HG03159 (cell line): ENCODE measurements around the gene CTRB1.
"Not testable (repeated sequence)": the region's sequence is repeated elsewhere in the genome, so short reads cannot be mapped to it uniquely, and the experiment has no call there.

Experiments used
- ATAC-seq: cut with Tn5 transposase; IDR thresholded peaks from one replicate; pipeline ENCODE4 v1.9.1; 2021; ENCODE audit warnings: mild to moderate bottlenecking, moderate library complexity; ENCODE audit not compliant: unreplicated experiment

Gene CTRB1

DNA sequence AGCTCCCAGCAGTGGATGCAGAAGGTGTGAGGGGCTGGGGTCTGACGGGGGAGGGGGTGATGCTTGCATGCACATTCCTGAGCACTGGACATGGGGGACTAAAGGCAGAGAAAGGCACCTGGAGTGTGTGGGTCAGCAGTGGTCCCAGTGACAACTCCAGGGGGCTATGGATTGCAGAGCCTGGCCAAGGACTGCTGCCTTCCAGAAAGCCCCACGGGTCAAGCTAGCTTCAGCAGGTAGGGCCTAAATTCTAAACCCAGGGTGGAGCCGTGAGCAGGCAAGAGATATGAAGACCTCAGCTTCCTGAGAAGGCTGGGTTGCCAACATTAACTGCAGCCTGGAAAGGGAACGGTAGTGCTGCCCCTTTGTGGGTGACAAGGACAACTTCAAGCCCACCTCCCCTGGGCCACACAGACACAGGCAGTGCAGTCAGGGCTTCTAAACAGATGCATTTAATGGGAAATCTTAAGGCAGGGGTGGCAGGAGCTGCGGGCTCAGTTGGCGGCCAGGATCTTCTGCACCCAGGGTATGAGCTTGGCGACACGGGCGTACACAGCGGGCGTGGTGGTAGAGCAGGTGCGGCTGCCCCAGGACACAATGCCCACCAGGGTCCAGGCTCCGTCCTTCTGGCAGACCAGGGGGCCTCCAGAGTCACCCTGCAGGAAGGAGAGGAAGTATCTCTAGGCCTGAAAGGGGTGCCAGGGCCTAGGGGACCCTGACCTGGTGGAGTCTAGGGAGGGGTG lies 14.9 kb upstream of the CTRB1 start:
- ATAC-seq: no peak

DNA sequence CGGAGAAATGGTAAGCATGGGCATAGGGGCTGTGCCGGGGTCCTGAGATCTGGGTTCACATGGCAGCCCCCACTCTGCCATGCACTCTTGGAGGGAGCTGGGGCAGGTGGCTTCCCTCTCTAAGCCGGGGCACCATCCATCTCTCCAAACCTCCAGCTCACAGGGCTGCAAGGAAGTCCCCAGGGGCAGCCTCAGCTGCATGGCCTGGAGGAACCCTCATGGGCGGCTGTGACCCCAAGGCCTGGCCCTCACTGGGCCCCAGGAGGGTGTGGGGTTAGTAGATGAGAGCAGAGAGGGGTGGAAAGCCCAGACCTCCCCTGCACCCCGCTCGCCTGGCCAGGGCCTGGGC lies 14.4 kb upstream of the CTRB1 start:
- ATAC-seq: no peak

DNA sequence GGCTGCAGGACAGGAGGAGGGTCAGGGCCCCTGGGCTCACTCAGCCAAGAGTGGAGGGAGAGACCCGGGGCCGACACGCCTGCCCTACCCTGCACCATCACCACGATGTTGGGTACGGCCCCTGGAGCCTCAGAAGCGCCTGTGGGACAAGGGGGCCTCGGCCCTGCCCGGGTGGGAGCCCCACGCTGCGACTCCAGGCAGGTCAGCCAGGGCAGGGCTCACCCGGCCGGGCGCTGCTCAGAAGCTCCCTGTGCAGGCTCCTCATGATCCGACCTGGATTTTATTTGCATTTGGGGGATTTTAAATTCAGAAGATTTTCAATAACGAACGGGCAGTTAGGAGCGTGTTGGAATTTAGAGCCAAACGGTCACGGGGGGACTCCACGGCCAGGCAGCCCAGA lies 13.9 kb upstream of the CTRB1 start:
- ATAC-seq: not testable (repeated sequence)

DNA sequence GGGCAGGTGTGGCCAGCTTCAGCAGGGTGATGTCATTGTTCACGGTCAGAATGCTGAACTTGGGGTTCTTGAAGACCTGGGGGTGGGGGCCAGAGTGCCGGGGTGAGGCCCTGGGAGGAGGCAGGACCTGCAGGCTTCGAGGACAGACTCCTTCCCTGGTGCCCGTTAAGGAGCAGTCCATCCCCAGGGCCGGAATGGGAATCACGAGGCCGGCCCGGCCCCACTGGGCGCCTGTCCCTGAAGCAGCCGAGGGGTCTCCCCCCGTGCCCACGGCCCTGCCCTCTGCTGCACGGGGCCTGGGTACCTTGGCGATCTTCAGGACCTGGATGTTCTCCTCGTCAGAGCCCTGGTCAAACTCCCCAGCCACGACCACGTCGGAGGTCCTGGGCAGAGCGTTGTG lies 13.3 kb upstream of the CTRB1 start:
- not testable (repeated sequence) for ATAC-seq

DNA sequence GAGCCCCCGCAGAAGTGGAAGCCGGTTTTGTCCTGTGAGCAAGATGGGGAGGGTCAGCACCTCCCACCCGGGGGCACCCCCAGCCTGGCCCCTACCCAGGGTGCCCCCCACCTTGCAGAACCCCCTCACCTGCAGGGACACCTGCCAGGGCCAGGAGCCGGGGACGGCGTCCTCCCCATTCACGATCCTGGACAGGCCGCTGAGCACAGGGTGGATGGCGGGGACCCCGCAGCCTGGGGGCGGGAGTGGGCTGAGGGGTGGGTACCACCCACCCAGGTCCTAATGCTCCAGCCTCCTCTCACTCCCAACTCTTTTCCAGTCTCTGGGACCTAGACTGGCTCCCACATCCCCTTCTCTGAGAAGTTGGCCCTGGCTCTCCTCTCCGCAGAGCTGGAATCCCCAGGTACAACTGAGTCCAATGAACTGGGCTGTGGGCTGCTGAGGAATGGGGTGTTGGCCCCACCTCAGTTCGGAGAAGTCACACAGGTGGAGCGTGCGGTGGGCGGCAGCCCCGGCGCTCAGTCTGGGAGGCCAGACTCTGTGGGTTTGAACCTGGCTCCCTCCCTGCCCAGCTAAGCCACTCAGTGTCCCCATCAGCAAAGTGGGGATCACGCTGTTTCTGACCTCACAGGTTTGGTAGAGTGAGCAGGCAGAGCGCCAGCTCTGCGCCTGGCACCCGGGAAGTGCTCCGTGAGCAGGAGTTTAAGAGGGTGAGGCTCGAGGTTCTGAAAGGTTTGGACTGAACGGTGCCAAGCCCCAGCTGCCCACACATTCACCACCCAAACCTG lies 12.6 kb upstream of the CTRB1 start:
- ATAC-seq: not testable (repeated sequence)

DNA sequence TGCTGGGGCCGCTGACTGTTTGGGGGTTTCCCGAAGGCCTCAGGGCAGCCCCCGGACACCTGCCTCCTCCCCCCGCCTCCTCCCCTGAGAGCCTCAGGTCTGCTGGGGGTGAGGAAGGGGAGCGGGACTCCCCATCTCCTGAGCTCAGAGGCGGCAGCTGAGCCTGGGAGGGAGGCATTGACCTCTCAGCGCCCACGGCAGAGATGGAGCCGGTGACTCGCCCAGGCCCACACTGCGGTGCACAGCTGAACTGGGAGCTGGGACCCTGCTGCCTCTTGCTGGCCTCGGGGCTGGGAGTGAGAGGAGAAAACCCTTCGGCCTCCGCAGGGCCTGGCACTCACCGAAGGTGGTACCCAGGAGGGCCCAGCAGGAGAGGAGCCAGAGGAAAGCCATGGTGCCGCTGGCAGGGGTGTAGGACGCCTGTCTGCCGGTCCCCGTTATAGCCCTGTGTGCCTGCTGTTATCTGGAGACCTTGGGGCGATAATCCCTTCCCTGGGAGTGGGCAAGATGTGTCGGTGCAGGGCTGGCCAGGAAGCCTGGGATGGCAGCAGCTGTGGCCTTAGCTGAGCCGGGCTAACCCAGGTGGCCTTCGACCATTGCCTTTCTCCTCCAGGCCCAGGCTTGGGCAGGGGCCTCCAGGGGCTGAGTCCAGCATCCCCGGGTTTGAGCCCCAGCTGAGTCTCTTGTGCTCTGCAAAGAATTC lies 11.9 kb upstream of the CTRB1 start, which contains the start of gene CTRB2:
Gene CTRB2, minus strand, starts transcription at position 413 of the 703 bp plus-strand sequence. Its CDS starts 20 bp downstream, at position 393.
- no peak for ATAC-seq

DNA sequence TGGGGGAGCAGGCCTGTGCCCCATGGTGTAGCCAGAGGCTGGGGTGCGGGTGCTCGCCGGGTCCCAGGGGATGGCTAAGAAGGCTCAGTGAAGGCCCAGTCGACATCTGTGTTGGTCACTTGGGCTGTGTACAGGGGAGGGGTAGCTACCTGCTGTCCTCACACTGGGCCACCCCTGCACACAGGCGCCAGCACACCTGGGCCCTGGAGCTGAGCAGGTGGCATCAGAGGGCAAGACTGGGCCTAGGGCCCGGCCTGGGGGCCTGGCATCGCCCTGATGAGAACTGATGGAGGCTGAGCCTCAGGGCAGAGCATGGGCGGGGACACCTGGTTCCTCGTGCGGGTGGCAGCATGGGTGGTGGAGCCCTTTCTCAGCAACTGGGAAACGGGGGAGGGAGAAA lies 11.0 kb upstream of the CTRB1 start:
- no peak for ATAC-seq

DNA sequence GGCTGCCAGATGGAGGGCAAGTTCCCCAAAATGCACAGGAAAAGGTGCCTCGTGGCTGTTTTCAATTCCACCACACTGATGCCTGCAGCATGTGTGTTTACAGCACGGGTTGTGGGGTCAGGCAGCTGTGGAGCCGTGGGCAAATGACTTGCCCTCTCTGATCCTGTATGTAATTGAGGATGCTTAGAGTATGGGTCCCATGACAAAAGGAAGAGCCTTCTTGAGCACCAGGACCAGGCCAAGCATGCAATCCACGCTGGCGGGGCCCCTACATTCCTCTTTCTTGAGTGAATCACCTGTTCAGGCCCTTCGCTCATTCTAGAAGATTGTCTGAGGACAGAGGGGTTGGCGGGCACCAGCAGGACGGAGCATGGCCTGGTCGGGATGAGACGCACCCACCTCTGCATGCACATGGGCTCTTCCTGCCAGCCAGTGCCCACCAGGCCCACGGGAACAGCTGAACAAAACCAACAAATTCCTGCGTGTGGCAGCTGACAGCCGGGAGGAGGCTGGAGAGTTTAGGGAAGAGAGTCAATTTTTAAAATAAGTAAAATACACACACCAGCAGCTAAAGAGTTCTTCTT lies 10.5 kb upstream of the CTRB1 start:
- no peak for ATAC-seq

DNA sequence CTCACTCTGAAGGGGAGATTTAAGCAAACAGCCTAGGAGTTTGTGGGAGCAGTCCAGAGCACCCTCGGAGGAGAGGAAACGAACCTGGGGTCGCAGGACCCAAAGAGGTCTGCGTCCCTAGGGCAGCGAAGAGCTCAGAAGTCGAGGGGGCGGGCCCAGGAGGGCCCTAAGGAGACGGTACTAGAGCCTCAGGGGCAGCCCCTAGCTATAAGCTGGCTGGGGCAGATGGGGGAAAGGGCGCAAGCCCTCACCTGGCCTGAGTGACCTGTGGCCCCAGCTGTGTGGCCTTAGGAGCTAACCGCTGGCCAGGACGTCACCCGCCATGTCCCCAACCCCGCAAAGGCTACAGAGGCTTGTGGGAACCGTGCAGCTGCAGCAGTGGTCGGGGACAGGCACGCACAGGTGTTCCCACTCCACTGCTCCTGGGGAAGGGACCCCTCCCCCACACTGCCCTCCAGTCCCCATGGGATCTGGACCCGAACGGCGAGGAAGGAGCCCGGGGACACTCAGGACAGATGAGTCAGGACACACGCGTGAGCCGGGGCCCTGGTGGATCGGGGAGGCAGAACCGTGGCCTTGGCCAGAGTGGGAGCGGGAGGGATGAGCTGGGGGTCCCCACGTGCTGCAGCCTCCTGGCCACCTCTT lies 9.8 kb upstream of the CTRB1 start:
- ATAC-seq: no peak

DNA sequence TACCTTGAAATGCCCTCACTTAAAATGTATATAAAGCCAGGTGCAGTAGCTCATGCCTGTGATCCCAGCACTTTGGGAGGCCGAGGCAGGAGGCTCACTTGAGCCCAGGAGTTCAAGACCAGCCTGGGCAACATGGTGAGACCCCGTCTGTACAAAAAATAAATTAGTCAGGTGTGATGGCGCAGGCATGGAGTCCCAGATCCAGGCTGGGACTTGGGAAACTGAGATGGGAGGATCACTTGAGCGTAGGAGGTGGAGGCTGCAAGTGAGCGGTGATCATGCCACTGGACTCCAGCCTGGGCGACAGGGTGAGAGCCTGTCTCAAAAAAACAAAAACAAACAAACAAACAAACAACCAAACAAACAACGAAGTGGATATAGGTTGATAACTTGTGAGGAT lies 9.3 kb upstream of the CTRB1 start:
- not testable (repeated sequence) for ATAC-seq

DNA sequence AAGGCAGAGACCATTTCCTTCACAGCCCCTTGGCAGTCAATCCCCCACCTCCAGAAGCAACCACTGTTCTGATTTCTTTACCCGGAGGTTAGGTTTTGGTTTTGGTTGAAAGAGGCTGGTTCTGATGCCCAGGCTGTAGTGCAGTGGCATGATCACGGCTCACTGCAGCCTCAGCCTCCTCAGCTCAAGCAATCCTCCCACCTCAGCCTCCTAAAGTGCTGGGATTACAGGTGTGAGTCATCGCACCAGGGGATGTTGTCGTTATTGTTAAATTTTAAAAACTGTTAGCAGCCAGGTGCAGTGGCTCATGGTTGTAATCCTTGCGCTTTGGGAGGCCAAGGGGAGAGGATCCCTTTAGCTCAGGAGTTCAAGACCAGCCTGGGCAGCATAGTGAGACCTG lies 8.8 kb upstream of the CTRB1 start:
- ATAC-seq: no peak

DNA sequence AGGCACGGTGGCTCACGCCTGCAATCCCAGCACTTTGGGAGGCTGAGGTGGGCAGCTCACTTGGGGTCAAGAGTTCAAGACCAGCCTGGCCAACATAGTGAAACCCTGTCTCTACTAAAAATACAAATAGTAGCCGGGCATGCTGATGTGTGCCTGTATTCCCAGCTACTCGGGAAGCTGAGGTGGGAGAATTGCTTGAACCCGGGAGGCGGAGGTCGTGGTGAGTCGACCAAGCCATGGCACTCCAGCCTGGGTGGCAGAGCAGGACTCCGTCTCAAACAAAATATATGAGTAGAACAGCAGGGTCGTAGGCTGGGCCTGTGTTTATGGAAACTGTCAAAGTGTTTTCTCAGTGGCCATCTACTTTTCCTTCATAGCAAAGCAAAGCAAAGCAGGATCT lies 7.5 kb upstream of the CTRB1 start:
- ATAC-seq: not testable (repeated sequence)

DNA sequence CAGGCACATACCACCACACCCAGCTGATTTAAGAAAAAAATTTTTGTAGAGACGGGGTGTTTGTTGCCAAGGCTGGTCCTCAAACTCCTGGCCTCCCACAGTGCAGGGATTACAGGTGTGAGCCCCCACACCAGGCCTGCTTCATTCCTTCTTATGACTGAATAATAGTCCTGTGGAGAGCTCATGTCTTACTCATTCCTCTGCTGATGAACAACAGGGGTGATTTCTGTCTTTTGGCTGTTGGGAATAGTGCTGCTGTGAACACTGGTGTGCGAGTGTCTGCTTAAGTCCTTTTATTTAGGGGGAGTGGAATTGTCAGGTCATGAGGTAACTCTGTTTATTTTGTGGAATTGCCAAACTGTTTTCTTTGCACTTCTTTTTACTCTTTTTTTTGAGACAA lies 2.7 kb upstream of the CTRB1 start:
- no peak for ATAC-seq

DNA sequence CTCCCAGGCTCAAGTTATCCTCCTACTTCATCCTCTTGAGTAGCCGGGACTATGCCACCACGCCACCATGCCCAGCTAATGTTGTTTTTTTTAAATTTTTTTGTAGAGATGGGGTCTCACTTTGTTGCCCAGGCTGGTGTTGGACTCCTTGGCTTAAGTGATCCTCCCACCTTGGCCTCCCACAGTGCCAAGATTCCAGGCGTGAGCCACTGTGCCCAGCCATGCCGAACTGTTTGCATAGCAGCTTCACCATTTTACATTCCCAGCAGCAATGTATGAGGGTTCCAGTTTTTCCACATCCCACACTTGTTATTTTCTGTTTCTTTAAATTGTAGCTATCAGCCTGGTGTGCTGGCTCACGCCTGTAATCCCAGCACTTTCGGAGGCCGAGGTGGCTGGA lies 2.2 kb upstream of the CTRB1 start:
- ATAC-seq: no peak

DNA sequence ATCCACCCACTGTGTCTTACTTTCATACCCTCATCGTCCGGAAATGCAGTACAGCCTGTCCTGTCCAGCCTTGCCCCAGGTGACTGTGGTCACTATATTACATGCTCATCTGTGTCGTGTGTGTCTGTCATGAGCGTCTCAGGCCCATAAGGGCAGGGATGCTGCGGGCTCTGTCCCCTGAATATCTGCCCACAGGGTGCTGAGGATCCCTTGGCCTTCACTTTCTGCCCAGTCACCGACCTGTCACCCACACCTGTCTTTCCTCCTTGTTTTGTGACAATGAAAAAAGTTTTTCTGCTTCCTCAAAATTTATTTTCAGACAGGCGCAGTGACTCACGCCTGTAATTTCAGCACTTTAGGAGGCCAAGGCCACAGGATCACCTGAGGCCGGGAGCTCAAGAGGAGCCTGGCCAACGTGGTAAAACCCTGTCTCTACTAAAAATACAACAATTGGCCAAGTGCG lies 1.4 kb upstream of the CTRB1 start:
- no peak for ATAC-seq

DNA sequence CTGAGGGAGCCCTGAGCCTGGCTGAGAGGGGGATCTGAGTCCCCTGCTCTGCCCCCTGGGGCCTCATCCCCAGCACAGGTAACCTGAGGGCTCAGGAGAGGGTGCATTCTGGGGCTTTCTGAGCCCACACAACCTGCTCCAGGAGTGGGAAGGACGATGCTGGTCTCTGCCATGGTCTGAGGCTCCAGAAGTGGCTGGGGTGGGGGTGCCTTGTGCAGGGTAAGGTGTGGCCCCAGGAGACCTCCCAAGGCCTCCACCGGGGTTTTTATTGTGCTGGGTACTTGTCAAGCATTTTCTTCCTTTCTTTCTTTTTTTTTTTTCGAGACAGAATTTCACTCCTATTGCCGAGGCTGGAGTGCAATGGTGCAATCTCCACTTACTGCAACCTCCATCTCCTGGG lies 300 bp downstream of the CTRB1 start:
- no peak for ATAC-seq

DNA sequence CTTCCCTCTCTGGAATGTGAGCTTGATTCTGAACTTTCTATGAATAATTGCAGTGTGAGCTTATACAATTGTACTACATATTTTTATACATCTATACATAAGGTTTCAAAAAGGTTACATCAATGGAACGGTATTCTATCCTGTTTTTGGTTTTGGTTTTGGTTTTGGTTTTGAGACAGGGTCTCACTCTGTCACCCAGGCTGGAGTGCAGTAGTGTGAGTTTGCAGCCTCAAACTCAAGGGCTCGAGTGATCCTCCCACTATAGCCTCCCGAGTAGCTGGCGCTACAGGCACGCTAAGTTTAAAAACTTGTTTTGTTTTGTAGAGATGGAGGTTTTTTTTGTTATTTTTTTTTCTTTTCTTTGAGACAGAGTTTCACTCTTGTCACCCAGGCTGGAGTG lies 1.1 kb downstream of the CTRB1 start:
- no peak for ATAC-seq

DNA sequence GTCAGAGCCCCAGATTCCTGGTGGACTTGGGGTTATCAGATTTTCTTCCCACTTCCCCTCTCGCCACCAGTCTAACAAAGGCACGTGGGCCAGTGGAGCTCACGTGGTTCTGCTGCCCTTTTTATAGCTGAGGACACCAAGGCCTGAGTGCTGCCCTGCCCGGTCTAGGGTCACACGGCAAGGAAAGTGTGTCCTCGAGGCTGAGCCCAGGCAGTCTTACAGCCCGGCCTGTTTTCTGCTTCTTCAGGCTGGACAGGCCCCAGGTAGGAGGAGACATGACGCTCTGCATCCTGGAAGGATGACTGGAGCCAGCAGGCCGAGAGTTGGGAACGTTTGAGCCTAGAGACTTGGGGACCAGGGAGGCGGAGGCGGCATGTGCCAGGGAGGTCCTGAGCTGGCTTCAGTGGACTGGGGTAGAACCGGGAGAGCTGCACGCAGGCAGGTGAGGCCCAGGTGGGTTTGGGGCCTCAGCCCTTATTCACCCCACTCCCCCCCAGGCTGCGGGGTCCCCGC lies 3.5 kb downstream of the CTRB1 start:
- no peak for ATAC-seq

DNA sequence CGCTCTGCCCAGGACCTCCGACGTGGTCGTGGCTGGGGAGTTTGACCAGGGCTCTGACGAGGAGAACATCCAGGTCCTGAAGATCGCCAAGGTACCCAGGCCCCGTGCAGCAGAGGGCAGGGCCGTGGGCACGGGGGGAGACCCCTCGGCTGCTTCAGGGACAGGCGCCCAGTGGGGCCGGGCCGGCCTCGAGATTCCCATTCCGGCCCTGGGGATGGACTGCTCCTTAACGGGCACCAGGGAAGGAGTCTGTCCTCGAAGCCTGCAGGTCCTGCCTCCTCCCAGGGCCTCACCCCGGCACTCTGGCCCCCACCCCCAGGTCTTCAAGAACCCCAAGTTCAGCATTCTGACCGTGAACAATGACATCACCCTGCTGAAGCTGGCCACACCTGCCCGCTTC lies 4.3 kb downstream of the CTRB1 start:
- ATAC-seq: not testable (repeated sequence)

DNA sequence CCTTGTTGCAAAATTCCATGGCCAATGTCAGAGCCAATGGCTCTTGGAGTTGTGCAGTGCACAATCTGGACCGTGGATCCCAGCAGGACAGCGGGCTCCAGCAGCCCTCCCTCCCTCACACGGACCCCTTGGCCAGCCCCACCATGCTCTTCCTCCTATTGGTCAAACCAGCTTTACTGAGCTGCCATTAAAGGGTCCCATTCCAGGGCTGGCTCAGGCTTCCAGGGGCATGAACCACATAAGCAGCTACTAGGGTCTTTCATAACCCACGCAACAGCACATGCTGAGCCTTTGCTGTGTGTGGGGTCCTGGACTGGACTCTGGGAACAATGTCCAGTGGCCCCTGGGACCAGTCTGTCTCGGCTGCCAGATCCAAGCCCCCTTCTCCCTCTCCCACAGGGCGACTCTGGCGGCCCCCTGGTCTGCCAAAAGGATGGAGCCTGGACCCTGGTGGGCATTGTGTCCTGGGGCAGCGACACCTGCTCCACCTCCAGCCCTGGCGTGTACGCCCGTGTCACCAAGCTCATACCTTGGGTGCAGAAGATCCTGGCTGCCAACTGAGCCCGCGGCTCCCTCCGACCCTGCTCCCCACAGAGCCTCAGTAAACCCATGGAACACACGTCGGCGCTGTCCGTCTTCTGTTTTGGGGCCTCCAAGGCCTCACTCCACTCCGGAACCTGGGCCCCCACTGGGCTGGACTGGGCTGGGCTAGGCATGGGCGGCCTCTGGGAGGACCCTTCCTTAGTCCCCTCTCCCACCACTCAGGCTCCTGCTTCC lies 5.7 kb downstream of the CTRB1 start:
- ATAC-seq: no peak
